HepG2 (cell line): ENCODE measurements around the gene BCL7A. TPM values are rescaled to one million over a fixed set of nuclear protein-coding genes. Genes with fewer than 3 reads are reported as not detected.

Experiments used
- ARNT2 ChIP-seq: sonication (generic); formaldehyde crosslinking; IDR thresholded peaks from 2 replicates; pipeline ENCODE4 v1.8.0; 2022; ENCODE audit warnings: mild to moderate bottlenecking, low read depth, missing genetic modification reagents, moderate library complexity
- BORCS8-MEF2B ChIP-seq: sonication (generic); formaldehyde crosslinking; IDR thresholded peaks from 2 replicates; pipeline ENCODE4 v1.8.0; 2022; ENCODE audit warnings: mild to moderate bottlenecking, missing genetic modification reagents
- CEBPB ChIP-seq: IDR thresholded peaks from 2 replicates; pipeline ENCODE4 v1.6.1; 2011; ENCODE audit warnings: low read depth, low read length, improper control_type of control experiment, borderline replicate concordance
- ETV5 ChIP-seq: IDR thresholded peaks from 2 replicates; pipeline ENCODE4 v1.6.1; 2018; ENCODE audit warnings: missing biosample characterization, missing genetic modification reagents, inconsistent platforms, borderline replicate concordance
- FOXA1 ChIP-seq, 2 experiments: fragments of 450-650 bp in 1 of 2; sonication (generic) in 1 of 2; formaldehyde crosslinking in 1 of 2; IDR thresholded peaks; 2 replicates each; pipeline versions ENCODE4 v1.4.0 to v1.6.1; 2016 to 2020; ENCODE audit warnings: missing genetic modification reagents in 1 of 2
- GPN1 ChIP-seq: sonication (generic); formaldehyde crosslinking; IDR thresholded peaks from 2 replicates; pipeline ENCODE4 v1.5.1; 2020; ENCODE audit warnings: missing genetic modification reagents, borderline replicate concordance
- HDAC1 ChIP-seq: sonication (generic); formaldehyde crosslinking; IDR thresholded peaks from 2 replicates; pipeline ENCODE4 v1.5.1; 2020; ENCODE audit warnings: mild to moderate bottlenecking, missing genetic modification reagents
- HMGXB4 ChIP-seq, 2 experiments: sonication (generic) in 1 of 2; formaldehyde crosslinking in 1 of 2; IDR thresholded peaks; 2 replicates each; pipeline versions ENCODE4 v1.4.0 to v1.6.1; 2018 to 2020; ENCODE audit warnings: missing genetic modification reagents in 2 of 2, borderline replicate concordance in 1 of 2, low read depth in 1 of 2, mild to moderate bottlenecking in 1 of 2, missing biosample characterization in 1 of 2
- KDM5B ChIP-seq: sonication (generic); formaldehyde crosslinking; IDR thresholded peaks from 2 replicates; pipeline ENCODE4 v1.4.0; 2020; ENCODE audit warnings: missing genetic modification reagents, mild to moderate bottlenecking, borderline replicate concordance
- SYNCRIP ChIP-seq: fragments of 200-400 bp; formaldehyde crosslinking; IDR thresholded peaks from 2 replicates; pipeline ENCODE4 v1.6.1; 2018; ENCODE audit warnings: mild to moderate bottlenecking, low read depth, low read length; ENCODE audit not compliant: insufficient read depth
- TCF7L2 ChIP-seq: IDR thresholded peaks from 2 replicates; pipeline ENCODE4 v1.6.1; 2011; ENCODE audit warnings: mild to moderate bottlenecking, low read depth, low read length, moderate library complexity
- TEAD2 ChIP-seq: sonication (generic); formaldehyde crosslinking; IDR thresholded peaks from 2 replicates; pipeline ENCODE4 v1.9.0; 2021; ENCODE audit warnings: missing genetic modification reagents
- ZBTB7B ChIP-seq: sonication (generic); formaldehyde crosslinking; IDR thresholded peaks from 2 replicates; pipeline ENCODE4 v1.4.0; 2020; ENCODE audit warnings: missing genetic modification reagents
- ZNF20 ChIP-seq: sonication (generic); formaldehyde crosslinking; IDR thresholded peaks from 2 replicates; pipeline ENCODE4 v1.4.0; 2020; ENCODE audit warnings: mild to moderate bottlenecking, moderate library complexity, missing genetic modification reagents
- ZNF317 ChIP-seq: sonication (generic); formaldehyde crosslinking; IDR thresholded peaks from 2 replicates; pipeline ENCODE4 v1.5.0; 2020; ENCODE audit warnings: mild to moderate bottlenecking, missing genetic modification reagents
- ZNF34 ChIP-seq: sonication (generic); formaldehyde crosslinking; IDR thresholded peaks from 2 replicates; pipeline ENCODE4 v1.4.0; 2020; ENCODE audit warnings: mild to moderate bottlenecking, missing genetic modification reagents, borderline replicate concordance
- ZNF430 ChIP-seq: sonication (generic); formaldehyde crosslinking; IDR thresholded peaks from 2 replicates; pipeline ENCODE4 v1.9.0; 2021; ENCODE audit warnings: mild to moderate bottlenecking, missing genetic modification reagents
- ZNF547 ChIP-seq: sonication (generic); formaldehyde crosslinking; IDR thresholded peaks from 2 replicates; pipeline ENCODE4 v1.5.1; 2020; ENCODE audit warnings: mild to moderate bottlenecking, missing genetic modification reagents
- ZNF567 ChIP-seq: sonication (generic); formaldehyde crosslinking; IDR thresholded peaks from 2 replicates; pipeline ENCODE4 v1.8.1; 2023; ENCODE audit warnings: mild to moderate bottlenecking, missing genetic modification reagents, borderline replicate concordance
- ZNF607 ChIP-seq: sonication (generic); formaldehyde crosslinking; IDR thresholded peaks from 2 replicates; pipeline ENCODE4 v1.5.1; 2020; ENCODE audit warnings: missing genetic modification reagents, mild to moderate bottlenecking, borderline replicate concordance
- ZNF678 ChIP-seq: sonication (generic); formaldehyde crosslinking; IDR thresholded peaks from 2 replicates; pipeline ENCODE4 v1.4.0; 2020; ENCODE audit warnings: mild to moderate bottlenecking, missing genetic modification reagents
- ZNF883 ChIP-seq: sonication (generic); formaldehyde crosslinking; IDR thresholded peaks from 2 replicates; pipeline ENCODE4 v1.5.1; 2020; ENCODE audit warnings: mild to moderate bottlenecking, missing genetic modification reagents; ENCODE audit errors: not compliant biosample characterization
- ZSCAN5A ChIP-seq: sonication (generic); formaldehyde crosslinking; IDR thresholded peaks from 2 replicates; pipeline ENCODE4 v1.8.0; 2022; ENCODE audit warnings: mild to moderate bottlenecking, missing genetic modification reagents, borderline replicate concordance
- polyA plus RNA-seq, 8 experiments: library from polyadenylated mRNA; depleted of rRNA in 3 of 8; stranded (reverse) in 7 of 8; unstranded in 1 of 8; fragments of >200 nt; fragmentation: Illumina TruSeq in 4 of 8; extraction: Trizol in 4 of 8; gene quantifications; 2 replicates each; pipeline versions ENCODE4 v1.2.1 to v1.2.3, GENCODE V29; 2011 to 2016; ENCODE audit warnings: low read depth in 4 of 8, missing spikeins in 1 of 8, mixed read lengths in 1 of 8; ENCODE audit not compliant: insufficient read depth in 1 of 8
- total RNA-seq, 5 experiments: library from RNA; depleted of rRNA; stranded (reverse); fragments of >200 nt; fragmentation: Illumina TruSeq; extraction: Trizol; gene quantifications; 2 replicates each; pipeline ENCODE4 v1.2.3, GENCODE V29; 2016; ENCODE audit warnings: low read depth in 1 of 5
- TF ChIP-seq, protein P1 (sequence below): sonication (generic); formaldehyde crosslinking; IDR thresholded peaks from 2 replicates; pipeline ENCODE4 v1.5.0; 2020; ENCODE audit warnings: missing genetic modification reagents
- TF ChIP-seq, protein P2 (sequence below), 2 experiments: fragments of 450-650 bp in 1 of 2; sonication (generic) in 1 of 2; formaldehyde crosslinking; IDR thresholded peaks; 2 replicates each; pipeline versions ENCODE4 v1.5.0 to v1.8.0; 2020 to 2022; ENCODE audit warnings: mild to moderate bottlenecking in 1 of 2, missing genetic modification reagents in 1 of 2

Gene BCL7A
- total and polyA plus RNA-seq, 2 of the 13 experiments (the other 11 are each of a cell fraction or from before 2014, with no cell fraction given) = 4.1 to 6.2 TPM

- TF ChIP-seq ZNF317 (peak; percentile 62; the same call in 1 of the 2 replicates), FOXA1 (IDR thresholded peaks at IDR 0.05) (no peak), FOXA1 (CRISPR knock-in tag; IDR thresholded peaks at IDR 0.05) (peak; percentile 59; the same call in 1 of the 2 replicates), ZSCAN5A (CRISPR knock-in tag) (0 out of 2 replicates have a peak, but pooled peaks have one; percentile 54), ZNF430 (CRISPR knock-in tag) (peak; percentile 69; the same call in 1 of the 2 replicates), TEAD2 (0 out of 2 replicates have a peak, but pooled peaks have one; percentile 70), ZNF607 (peak; percentile 73; the same call in 1 of the 2 replicates), TCF7L2 (no peak), CEBPB (peak; percentile 51; the same call in 1 of the 2 replicates), BORCS8-MEF2B (CRISPR knock-in tag) (peak; percentile 68; the same call in 1 of the 2 replicates), ARNT2 (CRISPR knock-in tag) (peak; percentile 77), ZNF678 (CRISPR knock-in tag) (peak; percentile 71; the same call in 1 of the 2 replicates), ZBTB7B (peak; percentile 73), GPN1 (CRISPR knock-in tag) (no peak; the same call in 1 of the 2 replicates), ZNF547 (CRISPR knock-in tag) (peak; percentile 80; the same call in 1 of the 2 replicates), ZNF20 (0 out of 2 replicates have a peak, but pooled peaks have one; percentile 33), ZNF34 (CRISPR knock-in tag) (no peak), ZNF883 (CRISPR knock-in tag) (peak; percentile 68), ETV5 (0 out of 2 replicates have a peak, but pooled peaks have one; percentile 17), HMGXB4 (CRISPR knock-in tag; IDR thresholded peaks at IDR 0.05; ENCODE audit: borderline replicate concordance in 1 of 2, low read depth in 1 of 2) (peak in 1 of 2 experiments; percentile 9; a peak in 1 of 4 replicates), KDM5B (peak; percentile 75), SYNCRIP (no peak), HDAC1 (CRISPR knock-in tag) (no peak), ZNF567 (no peak)
- TF ChIP-seq, protein P1, sequence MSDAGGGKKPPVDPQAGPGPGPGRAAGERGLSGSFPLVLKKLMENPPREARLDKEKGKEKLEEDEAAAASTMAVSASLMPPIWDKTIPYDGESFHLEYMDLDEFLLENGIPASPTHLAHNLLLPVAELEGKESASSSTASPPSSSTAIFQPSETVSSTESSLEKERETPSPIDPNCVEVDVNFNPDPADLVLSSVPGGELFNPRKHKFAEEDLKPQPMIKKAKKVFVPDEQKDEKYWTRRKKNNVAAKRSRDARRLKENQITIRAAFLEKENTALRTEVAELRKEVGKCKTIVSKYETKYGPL = peak; percentile 83
- TF ChIP-seq, protein P2, sequence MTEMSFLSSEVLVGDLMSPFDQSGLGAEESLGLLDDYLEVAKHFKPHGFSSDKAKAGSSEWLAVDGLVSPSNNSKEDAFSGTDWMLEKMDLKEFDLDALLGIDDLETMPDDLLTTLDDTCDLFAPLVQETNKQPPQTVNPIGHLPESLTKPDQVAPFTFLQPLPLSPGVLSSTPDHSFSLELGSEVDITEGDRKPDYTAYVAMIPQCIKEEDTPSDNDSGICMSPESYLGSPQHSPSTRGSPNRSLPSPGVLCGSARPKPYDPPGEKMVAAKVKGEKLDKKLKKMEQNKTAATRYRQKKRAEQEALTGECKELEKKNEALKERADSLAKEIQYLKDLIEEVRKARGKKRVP (CRISPR knock-in tag; IDR thresholded peaks at IDR 0.05) = peak in 1 of 2 experiments; percentile 69; a peak in 1 of 4 replicates
Observed at GRCh38 chr12:122079033-122079531, 57.4 kb downstream of the BCL7A start (continued).
